ENCODE results near the gene RPL37A.

The RPL37A gene

DNA sequence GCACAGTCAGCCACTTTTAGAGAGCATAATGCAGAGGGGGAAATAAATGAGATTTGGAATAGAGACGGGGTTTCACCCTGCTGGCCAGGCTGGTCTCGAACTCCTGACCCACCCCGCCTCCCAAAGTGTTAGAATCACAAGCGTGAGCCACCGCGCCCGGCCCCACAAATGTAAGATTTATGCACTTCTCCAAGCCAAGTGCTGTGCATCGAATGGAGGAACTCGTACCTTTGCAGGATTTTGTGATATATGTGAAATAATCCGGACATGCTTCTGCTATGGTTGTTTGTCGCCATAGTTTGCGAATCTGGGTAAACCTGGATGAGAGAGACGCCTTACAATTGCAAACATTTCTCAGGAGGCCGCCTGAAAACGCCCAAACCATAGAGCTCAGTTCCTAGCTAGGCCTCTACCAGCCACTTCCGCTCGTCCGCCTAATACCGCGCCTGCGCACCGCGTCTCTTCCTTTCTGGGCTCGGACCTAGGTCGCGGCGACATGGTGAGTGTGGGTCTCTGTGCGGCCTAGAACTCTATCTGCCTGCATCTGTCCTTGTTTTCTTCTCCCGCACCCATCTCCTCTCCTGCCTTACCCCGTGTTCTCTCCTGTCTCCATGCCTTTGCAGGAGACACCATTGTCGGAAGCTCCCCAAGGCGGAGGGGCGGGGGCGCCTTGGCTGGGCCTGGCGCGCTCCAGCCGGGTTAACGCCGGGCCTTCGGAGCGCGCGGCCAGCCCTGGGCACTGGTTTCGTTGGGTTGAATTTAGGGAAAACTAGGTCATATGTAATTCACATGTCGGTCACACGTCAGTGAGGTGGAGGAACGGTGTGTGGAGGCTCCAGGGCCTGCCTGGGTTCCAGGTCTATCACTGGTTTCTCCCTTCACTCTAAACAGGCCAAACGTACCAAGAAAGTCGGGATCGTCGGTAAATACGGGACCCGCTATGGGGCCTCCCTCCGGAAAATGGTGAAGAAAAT lies at the start of gene RPL37A:
Gene RPL37A (plus strand): TSS at position 466 of the 974 bp plus-strand sequence. CDS start 31 bp downstream, at position 497.
- TF ChIP-seq, protein P1, sequence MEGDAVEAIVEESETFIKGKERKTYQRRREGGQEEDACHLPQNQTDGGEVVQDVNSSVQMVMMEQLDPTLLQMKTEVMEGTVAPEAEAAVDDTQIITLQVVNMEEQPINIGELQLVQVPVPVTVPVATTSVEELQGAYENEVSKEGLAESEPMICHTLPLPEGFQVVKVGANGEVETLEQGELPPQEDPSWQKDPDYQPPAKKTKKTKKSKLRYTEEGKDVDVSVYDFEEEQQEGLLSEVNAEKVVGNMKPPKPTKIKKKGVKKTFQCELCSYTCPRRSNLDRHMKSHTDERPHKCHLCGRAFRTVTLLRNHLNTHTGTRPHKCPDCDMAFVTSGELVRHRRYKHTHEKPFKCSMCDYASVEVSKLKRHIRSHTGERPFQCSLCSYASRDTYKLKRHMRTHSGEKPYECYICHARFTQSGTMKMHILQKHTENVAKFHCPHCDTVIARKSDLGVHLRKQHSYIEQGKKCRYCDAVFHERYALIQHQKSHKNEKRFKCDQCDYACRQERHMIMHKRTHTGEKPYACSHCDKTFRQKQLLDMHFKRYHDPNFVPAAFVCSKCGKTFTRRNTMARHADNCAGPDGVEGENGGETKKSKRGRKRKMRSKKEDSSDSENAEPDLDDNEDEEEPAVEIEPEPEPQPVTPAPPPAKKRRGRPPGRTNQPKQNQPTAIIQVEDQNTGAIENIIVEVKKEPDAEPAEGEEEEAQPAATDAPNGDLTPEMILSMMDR (IDR thresholded peaks at IDR 0.05; ENCODE audit: low read depth, low read length) = no peak
- peak; percentile 91 for DNase-seq (ENCODE audit: extremely low read depth, low read depth)

DNA sequence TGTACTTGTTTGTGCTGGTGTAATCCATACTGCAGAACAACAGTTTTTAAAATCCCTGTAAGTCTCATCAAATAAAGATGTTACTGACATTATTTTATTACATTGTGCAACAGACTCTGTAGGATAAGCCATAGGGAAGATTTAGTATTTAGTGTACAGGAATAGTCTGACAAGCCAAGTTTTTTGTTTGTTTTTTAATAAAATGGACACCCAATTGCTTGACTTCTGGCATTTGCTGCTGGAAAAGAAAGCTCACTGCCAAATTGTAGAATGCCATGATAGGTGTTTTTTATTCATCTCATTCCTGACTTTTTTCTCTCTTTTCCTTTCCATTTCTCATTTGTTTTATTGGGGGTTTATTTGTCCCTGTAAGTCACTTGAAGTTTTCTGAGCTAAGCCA lies 48.3 kb upstream of the RPL37A start:
- TF ChIP-seq, protein P1 (IDR thresholded peaks at IDR 0.05; ENCODE audit: low read depth, low read length) = no peak
- DNase-seq (ENCODE audit: extremely low read depth, low read depth) = no peak

DNA sequence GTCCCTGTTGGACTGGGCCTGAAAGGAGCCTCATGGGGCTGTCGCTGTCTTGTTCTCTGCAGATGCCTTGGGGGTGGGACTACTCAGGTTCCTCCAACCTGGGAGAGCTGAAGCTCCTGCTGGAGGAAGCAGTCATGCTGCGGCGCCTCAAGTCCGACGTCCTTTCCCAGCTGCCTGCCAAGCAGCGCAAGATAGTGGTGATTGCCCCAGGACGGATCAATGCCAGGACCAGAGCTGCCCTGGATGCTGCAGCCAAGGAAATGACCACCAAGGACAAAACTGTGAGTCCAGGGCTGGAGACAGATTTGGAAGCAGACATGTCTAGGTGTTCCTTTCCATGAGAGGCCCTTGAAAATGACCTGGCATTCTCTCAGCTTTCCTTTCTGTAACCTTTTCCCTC lies 47.9 kb upstream of the RPL37A start:
- TF ChIP-seq, protein P1 (IDR thresholded peaks at IDR 0.05; ENCODE audit: low read depth, low read length) = no peak
- DNase-seq (ENCODE audit: extremely low read depth, low read depth) = no peak

DNA sequence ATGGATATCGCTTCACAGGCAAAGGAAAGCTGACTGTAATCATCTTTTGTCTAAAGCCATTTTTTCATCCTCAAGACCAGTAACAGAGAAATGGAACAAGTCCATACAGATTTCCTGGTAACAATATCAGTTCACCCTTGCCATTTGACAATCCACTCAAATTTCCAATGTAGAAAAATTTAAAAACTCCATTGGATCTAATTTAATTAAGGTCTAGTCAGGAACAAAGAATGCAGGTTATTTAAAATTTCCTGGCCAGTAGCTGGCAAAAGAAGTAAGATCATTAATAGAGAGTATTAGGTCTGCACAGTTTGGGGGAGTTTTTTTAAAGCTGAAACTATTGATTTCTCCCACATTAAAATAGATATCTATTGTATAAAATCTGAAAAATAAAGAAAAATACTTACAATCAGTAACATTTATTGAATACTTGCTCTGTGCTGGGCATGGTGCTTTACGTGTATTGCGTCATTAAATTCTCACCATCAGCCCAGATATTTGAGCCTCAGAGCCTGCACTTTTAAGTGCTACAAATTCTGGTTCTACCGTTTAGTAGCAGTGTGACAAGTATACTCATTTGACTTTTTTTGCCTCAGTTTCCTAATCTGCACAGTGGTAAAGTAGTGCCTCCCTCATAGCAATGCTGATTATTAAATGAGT lies 44.6 kb upstream of the RPL37A start:
- TF ChIP-seq, protein P1 (IDR thresholded peaks at IDR 0.05; ENCODE audit: low read depth, low read length) = no peak
- no peak for DNase-seq (ENCODE audit: extremely low read depth, low read depth)

DNA sequence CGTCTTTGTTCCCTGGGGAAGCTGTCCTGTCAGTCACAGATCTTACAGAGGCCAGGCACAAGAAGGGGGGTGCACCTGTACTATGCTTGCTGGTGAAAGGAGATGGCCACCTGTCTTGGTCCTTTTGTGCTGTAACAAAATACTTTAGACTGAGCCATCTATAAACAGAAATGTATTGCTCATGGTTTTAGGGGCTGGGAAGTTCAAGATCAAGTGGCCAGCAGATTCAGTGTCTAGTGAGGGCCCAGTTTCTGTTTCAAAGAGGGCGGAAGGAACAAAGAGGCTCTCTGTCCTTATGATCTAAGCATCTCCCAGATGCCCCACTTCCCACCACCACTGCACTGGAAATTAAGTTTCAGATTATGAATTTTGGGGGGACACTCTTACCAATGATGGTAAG lies 35.5 kb upstream of the RPL37A start:
- DNase-seq (ENCODE audit: extremely low read depth, low read depth) = no peak
- TF ChIP-seq, protein P1 (IDR thresholded peaks at IDR 0.05; ENCODE audit: low read depth, low read length) = no peak

DNA sequence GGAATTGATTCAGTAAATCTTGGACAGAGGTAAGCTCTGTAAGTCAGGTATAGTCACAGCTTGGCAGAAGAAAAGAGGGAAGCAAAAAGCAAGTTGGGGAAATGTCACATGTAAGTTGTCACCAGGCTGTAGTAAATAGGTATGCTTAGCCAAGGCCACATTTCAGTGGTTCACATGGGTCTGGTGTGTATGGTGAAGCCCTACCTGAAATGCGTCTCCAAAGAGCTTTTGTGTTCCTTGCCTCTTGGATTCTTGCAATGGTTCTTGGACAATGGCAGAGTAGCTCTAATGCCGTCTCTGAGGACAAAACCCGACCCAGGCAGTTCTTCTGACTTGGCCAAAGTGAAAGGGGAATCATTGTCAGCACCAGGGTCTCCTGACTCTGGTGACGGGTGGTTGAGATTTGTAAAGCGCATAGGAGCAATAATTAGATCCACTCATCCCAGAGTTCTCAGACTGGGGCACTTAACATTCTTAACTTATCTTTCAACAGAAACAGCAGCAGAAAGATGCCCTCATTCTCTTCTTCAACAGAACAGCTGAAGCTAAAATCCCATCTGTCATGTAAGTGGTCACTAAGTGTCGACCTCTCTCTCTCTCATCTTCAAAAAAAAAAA lies 34.4 kb upstream of the RPL37A start:
- TF ChIP-seq, protein P1 (IDR thresholded peaks at IDR 0.05; ENCODE audit: low read depth, low read length) = no peak
- DNase-seq (ENCODE audit: extremely low read depth, low read depth) = no peak
